Panc1 (cell line): ENCODE data around the gene ADAM22. TPM values are rescaled to one million over a fixed set of nuclear protein-coding genes. Genes with fewer than 3 reads are reported as not detected.

Experiments
- ATAC-seq: fragments of 200-7000 bp; cut with Tn5 transposase; 2 replicates; pipeline ENCODE4 v1.9.1; 2020; ENCODE audit warnings: mild to moderate bottlenecking, moderate library complexity
- BruUV-seq: library from RNA; stranded (reverse); fragments of 400-500 nt; replicated peaks from 2 replicates; lab custom pipeline; 2021; lab: Mats Ljungman, UMichigan
- CTCF ChIA-PET: fragments of 300-600 bp; sonication (Branson Sonifier 250); formaldehyde crosslinking; loops from one replicate; lab custom pipeline; 2022; ENCODE audit warnings: antibody characterized with exemption; lab: Charles Lee
- POLR2A ChIA-PET: fragments of 300-600 bp; sonication (Branson Sonifier 250); formaldehyde crosslinking; loops from one replicate; lab custom pipeline; 2022; ENCODE audit warnings: antibody characterized with exemption; lab: Charles Lee
- DNase-seq: peaks from one replicate; pipeline ENCODE4 v3.0.0-alpha.2; 2010; ENCODE audit warnings: low read depth, low spot score
- H3K27ac ChIP-seq: 2 replicates; pipeline ENCODE4 v1.5.1; 2011; ENCODE audit warnings: mild to moderate bottlenecking, low read length, inconsistent platforms
- H3K27me3 ChIP-seq: fragments of 200-500 bp; sonication (Bioruptor generic); 2 replicates; pipeline ENCODE4 v1.6.0; 2014; ENCODE audit warnings: low read length, inconsistent platforms; ENCODE audit not compliant: control insufficient read depth, insufficient read depth
- H3K36me3 ChIP-seq: fragments of 200-500 bp; sonication (Bioruptor generic); 2 replicates; pipeline ENCODE4 v1.5.1; 2014; ENCODE audit warnings: inconsistent platforms, mild to moderate bottlenecking, low read length, moderate library complexity; ENCODE audit not compliant: control insufficient read depth, insufficient read depth
- H3K4me1 ChIP-seq: 2 replicates; pipeline ENCODE4 v1.5.1; 2011; ENCODE audit warnings: inconsistent platforms, mild to moderate bottlenecking, low read length, moderate library complexity; ENCODE audit not compliant: control insufficient read depth, insufficient read depth
- H3K4me3 ChIP-seq, 2 experiments: 2 replicates each; pipeline ENCODE4 v1.5.1; 2011 to 2012; ENCODE audit warnings: low read depth in 2 of 2, low read length in 2 of 2, mild to moderate bottlenecking in 2 of 2, inconsistent platforms in 1 of 2, moderate library complexity in 1 of 2
- H3K9me3 ChIP-seq: fragments of 200-500 bp; sonication (Bioruptor generic); 2 replicates; pipeline ENCODE4 v1.5.1; 2014; ENCODE audit warnings: low read depth, mild to moderate bottlenecking, inconsistent platforms, low read length, moderate library complexity; ENCODE audit not compliant: control insufficient read depth, insufficient read depth
- POLR2AphosphoS5 ChIP-seq: IDR thresholded peaks from 2 replicates; pipeline ENCODE4 v1.6.1; 2012; ENCODE audit warnings: mild to moderate bottlenecking, low read depth, low read length, moderate library complexity
- SIN3A ChIP-seq: IDR thresholded peaks from 2 replicates; pipeline ENCODE4 v1.6.1; 2012; ENCODE audit warnings: low read depth, mild to moderate bottlenecking, low read length, moderate library complexity, borderline replicate concordance; ENCODE audit not compliant: insufficient read depth
- TCF7L2 ChIP-seq: IDR thresholded peaks from 2 replicates; pipeline ENCODE4 v1.6.1; 2011; ENCODE audit warnings: mild to moderate bottlenecking, low read depth, low read length, inconsistent platforms
- in situ Hi-C: cut with HindIII; loops from 2 replicates; pipeline ENCODE4 v1.10.0; 2016; ENCODE audit warnings: low sequenced_read_pairs, low pct_unique_long_range_greater_than_20kb
- intact Hi-C: fragments of 100-400 bp; cut with micrococcal nuclease; formaldehyde crosslinking; loops from one replicate; pipeline ENCODE4 v1.10.0; 2022; ENCODE audit not compliant: unreplicated experiment
- total RNA-seq: library from RNA; stranded (reverse); gene quantifications from one replicate; pipeline ENCODE4 v1.2.1, GENCODE V29; 2021; ENCODE audit not compliant: unreplicated experiment
- TF ChIP-seq, protein P1 (sequence below): fragments of 450-650 bp; IDR thresholded peaks from 2 replicates; pipeline ENCODE4 v1.5.1; 2017; ENCODE audit warnings: mild to moderate bottlenecking
- TF ChIP-seq, protein P2 (sequence below), 2 experiments: IDR thresholded peaks; 2 replicates each; pipeline ENCODE4 v1.6.1; 2011 to 2012; ENCODE audit warnings: low read depth in 2 of 2, control low read depth in 1 of 2, low read length in 1 of 2, mild to moderate bottlenecking in 1 of 2, moderate library complexity in 1 of 2; ENCODE audit not compliant: insufficient read depth in 1 of 2

The ADAM22 gene
- total RNA-seq, 1 experiment from 2014 or later, result 4.2 TPM

DNA sequence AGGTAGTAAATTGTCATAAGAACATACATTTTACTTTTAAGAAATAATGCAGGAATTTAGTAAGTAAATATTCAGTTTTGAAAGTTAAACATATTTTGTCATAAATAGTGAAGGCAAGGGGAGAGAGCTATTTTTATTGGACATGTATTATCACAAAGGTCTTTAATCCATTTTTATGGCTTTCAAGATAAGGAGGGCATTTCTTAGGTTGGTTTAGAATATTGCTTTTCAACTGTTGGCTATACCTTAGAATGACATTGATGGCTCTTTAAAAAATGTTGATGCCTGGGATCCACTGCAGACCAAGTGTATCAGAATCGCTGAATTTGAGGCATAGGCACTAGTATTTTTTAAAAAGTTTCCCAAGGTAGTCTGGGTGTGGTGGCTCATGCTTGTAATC is 34.0 kb downstream of the ADAM22 start:
- Histone ChIP-seq H3K4me3 (no peak overlapping the region), H3K36me3 (no peaks in the 10 kb centered on the region), H3K4me1 (no peaks in the 10 kb centered on the region), H3K27ac (no peak overlapping the region), H3K9me3 (no peaks in the 10 kb centered on the region), H3K27me3 (no peaks in the 10 kb centered on the region)
- in situ Hi-C loops (no loop called here), intact Hi-C loops (no loop called here)
- no peak for ATAC-seq
- no peak for DNase-seq
- TF ChIP-seq, protein P1, sequence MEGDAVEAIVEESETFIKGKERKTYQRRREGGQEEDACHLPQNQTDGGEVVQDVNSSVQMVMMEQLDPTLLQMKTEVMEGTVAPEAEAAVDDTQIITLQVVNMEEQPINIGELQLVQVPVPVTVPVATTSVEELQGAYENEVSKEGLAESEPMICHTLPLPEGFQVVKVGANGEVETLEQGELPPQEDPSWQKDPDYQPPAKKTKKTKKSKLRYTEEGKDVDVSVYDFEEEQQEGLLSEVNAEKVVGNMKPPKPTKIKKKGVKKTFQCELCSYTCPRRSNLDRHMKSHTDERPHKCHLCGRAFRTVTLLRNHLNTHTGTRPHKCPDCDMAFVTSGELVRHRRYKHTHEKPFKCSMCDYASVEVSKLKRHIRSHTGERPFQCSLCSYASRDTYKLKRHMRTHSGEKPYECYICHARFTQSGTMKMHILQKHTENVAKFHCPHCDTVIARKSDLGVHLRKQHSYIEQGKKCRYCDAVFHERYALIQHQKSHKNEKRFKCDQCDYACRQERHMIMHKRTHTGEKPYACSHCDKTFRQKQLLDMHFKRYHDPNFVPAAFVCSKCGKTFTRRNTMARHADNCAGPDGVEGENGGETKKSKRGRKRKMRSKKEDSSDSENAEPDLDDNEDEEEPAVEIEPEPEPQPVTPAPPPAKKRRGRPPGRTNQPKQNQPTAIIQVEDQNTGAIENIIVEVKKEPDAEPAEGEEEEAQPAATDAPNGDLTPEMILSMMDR, result no peak
- TF ChIP-seq TCF7L2, result no peak
- no peak for TF ChIP-seq SIN3A
- TF ChIP-seq, protein P2, sequence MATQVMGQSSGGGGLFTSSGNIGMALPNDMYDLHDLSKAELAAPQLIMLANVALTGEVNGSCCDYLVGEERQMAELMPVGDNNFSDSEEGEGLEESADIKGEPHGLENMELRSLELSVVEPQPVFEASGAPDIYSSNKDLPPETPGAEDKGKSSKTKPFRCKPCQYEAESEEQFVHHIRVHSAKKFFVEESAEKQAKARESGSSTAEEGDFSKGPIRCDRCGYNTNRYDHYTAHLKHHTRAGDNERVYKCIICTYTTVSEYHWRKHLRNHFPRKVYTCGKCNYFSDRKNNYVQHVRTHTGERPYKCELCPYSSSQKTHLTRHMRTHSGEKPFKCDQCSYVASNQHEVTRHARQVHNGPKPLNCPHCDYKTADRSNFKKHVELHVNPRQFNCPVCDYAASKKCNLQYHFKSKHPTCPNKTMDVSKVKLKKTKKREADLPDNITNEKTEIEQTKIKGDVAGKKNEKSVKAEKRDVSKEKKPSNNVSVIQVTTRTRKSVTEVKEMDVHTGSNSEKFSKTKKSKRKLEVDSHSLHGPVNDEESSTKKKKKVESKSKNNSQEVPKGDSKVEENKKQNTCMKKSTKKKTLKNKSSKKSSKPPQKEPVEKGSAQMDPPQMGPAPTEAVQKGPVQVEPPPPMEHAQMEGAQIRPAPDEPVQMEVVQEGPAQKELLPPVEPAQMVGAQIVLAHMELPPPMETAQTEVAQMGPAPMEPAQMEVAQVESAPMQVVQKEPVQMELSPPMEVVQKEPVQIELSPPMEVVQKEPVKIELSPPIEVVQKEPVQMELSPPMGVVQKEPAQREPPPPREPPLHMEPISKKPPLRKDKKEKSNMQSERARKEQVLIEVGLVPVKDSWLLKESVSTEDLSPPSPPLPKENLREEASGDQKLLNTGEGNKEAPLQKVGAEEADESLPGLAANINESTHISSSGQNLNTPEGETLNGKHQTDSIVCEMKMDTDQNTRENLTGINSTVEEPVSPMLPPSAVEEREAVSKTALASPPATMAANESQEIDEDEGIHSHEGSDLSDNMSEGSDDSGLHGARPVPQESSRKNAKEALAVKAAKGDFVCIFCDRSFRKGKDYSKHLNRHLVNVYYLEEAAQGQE (IDR thresholded peaks at IDR 0.05; ENCODE audit: insufficient read depth in 1 of 2, low read depth in 2 of 2, low read length in 1 of 2), result no peak
- no peak for TF ChIP-seq POLR2AphosphoS5
- BruUV-seq, result no TSS peak
- ChIA-PET POLR2A (no interaction called here), CTCF (no interaction called here)

DNA sequence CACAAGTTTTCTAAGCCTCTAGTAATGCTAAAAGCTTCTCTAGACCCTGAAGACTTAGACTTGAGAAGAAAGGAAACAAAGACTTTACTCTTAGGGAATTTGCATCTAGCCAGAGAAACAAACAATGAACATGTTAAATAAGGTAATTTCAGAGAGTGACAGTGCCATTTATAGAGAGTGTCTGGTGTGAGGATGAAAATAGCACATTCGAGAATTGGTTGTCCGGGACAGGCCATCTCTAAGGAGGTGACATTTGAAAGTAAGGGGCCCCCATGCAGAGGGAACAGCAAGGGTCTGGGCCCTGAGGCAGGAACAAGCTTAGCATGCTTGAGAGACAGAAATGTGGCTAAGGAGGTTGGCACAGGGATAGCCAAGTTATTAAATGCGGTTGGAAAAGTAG is 48.1 kb downstream of the ADAM22 start:
- CTCF ChIA-PET, result no interaction called here
- POLR2A ChIA-PET, result no interaction called here
- ATAC-seq (no peak), DNase-seq (no peak)
- Histone ChIP-seq H3K27ac (no peak overlapping the region), H3K27me3 (no peaks in the 10 kb centered on the region), H3K9me3 (no peaks in the 10 kb centered on the region), H3K36me3 (no peaks in the 10 kb centered on the region), H3K4me1 (no peaks in the 10 kb centered on the region), H3K4me3 (no peak overlapping the region)
- BruUV-seq, result no TSS peak
- in situ Hi-C loops, result no loop called here
- TF ChIP-seq, protein P2 (IDR thresholded peaks at IDR 0.05; ENCODE audit: insufficient read depth in 1 of 2, low read depth in 2 of 2, low read length in 1 of 2), result no peak
- TF ChIP-seq SIN3A, result no peak
- TF ChIP-seq TCF7L2, result no peak
- no peak for TF ChIP-seq POLR2AphosphoS5
- TF ChIP-seq, protein P1, result no peak
- intact Hi-C loops, result no loop called here
